GM19397 (cell line): ENCODE data around the gene MINPP1.

Experiments
- ATAC-seq: cut with Tn5 transposase; IDR thresholded peaks from one replicate; pipeline ENCODE4 v1.9.1; 2021; ENCODE audit warnings: mild to moderate bottlenecking, moderate library complexity; ENCODE audit not compliant: unreplicated experiment

The MINPP1 gene

GRCh38 chr10:87518937-87519336, 14.2 kb downstream of the MINPP1 start:
- ATAC-seq, result no peak

- no peak for ATAC-seq
These were observed 14.9 kb downstream of the MINPP1 start for GRCh38 chr10:87519582-87519981.

GRCh38 chr10:87523731-87524130, 19.0 kb downstream of the MINPP1 start:
- no peak for ATAC-seq

DNA sequence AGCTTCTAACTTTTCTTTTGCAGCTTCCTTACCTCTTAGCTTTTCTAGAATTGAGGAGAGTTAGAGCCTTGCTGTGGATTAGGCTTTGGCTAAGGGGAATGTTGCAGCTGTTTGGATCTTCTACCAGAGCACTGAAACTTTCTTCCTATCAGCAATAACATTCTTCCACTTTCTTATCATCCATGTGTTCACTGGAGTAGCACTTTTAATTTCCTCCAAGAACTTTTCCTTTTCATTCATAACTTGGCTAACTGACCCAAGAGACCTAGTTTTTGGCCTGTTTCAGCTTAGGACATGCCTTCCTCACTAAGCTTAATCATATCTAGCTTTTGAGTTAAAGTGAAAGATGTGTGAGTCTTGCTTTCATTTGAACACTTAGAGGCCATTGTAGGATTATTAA, 19.6 kb downstream of the MINPP1 start:
- ATAC-seq, result no peak

GRCh38 chr10:87531908-87532622, 27.4 kb downstream of the MINPP1 start:
- ATAC-seq, result no peak

DNA sequence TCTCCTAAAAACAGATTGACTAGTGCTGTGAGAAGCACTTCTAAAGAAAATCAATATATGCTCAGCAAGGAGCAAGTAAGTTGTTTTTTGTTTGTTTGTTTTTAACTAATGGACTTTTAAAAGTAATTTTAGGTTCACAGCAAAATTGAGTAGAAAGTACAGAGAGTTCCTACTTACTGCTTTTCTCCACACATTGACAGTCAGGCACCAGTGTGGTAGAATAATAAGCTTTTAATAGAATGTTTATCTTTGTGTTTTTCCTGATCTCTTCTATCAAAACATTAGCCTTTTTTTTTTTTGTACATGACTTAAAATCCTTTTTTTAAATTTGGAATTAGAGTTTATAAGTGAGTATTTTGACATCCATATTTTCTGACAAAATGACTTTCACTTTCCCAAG, 28.0 kb downstream of the MINPP1 start:
- ATAC-seq, result no peak

DNA sequence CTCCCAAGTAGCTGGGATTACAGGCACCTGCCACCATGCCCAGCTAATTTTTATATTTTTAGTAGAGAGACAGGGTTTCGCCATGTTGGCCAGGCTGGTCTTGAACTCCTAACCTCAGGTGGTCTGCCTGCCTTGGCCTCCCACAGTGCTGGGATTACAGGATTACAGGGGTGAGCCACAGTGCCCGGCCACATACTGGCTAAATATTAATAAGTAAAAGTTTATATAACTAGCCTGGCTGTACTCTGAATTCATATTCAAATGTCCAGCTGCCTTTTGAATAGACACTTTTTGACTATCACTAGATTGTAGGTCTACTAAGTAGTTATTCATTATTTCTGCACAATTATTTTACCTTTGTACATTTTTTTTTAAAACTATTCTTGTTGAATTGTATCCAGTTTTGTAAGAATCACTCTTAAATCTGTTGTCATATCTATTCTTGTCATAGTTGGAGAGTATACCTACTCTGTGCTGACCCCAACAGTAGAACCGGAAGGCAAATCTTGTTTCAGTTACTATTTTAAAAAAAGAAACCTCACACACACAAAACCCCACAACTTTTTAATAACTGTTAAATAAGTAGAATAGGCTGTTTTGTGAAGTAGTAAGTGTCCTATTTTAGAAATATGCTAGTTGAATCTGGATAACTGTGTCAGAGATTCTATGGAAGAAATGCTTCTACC, 29.6 kb downstream of the MINPP1 start:
- ATAC-seq, result peak; percentile 57

- no peak for ATAC-seq
These were observed 33.7 kb downstream of the MINPP1 start for GRCh38 chr10:87538092-87539015.

GRCh38 chr10:87541114-87541513, 36.4 kb downstream of the MINPP1 start:
- no peak for ATAC-seq

DNA sequence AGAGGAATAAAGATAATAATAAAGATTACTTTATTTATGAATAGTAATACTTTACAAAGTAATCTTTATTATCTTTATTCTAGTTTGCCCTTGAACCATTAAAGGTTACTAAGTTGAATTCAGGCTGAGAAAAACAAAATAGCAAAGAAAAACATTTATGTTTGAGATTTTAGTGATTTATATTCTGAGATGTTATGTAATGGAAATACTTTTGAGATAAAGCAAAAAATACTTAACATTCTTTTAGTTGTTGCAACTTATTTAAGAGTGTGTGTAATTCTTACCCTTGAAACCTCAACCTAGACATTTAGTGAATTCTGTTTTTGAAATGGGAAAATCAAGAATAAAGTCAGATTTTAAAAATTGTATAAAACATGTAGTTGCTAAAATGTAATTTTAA, 40.0 kb downstream of the MINPP1 start:
- no peak for ATAC-seq

GRCh38 chr10:87545783-87546182, 41.1 kb downstream of the MINPP1 start:
- no peak for ATAC-seq

- ATAC-seq, result no peak
These were observed 41.5 kb downstream of the MINPP1 start for GRCh38 chr10:87546210-87546609.

- ATAC-seq, result no peak
These were observed 42.3 kb downstream of the MINPP1 start for GRCh38 chr10:87546971-87547413.

- ATAC-seq, result no peak
These were observed 43.1 kb downstream of the MINPP1 start for GRCh38 chr10:87547734-87548311.

GRCh38 chr10:87550741-87551140, 46.0 kb downstream of the MINPP1 start:
- no peak for ATAC-seq

DNA sequence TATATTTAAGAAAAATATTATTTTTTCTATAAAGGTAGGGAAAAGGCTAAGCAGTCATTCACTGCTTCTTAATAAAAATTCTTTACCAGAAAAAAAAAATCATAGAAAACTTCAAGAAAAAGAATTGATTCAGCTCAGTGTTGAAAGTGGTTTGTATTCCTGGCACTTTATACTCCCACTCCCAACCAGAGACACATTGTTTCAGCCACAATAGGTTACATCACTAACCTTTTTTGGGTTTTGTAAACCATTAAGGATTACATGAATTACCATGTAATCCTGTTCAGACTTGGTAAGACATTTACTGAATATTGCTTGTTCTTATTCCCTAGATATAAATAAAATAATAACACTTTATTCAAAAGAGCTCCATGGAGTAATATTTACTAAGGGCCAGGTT, 46.6 kb downstream of the MINPP1 start:
- no peak for ATAC-seq

- ATAC-seq, result no peak
These were observed 47.7 kb downstream of the MINPP1 start for GRCh38 chr10:87552248-87552929.

- ATAC-seq, result no peak
These were observed 52.7 kb downstream of the MINPP1 start for GRCh38 chr10:87557409-87557808.

GRCh38 chr10:87558333-87558732, 53.6 kb downstream of the MINPP1 start:
- no peak for ATAC-seq

DNA sequence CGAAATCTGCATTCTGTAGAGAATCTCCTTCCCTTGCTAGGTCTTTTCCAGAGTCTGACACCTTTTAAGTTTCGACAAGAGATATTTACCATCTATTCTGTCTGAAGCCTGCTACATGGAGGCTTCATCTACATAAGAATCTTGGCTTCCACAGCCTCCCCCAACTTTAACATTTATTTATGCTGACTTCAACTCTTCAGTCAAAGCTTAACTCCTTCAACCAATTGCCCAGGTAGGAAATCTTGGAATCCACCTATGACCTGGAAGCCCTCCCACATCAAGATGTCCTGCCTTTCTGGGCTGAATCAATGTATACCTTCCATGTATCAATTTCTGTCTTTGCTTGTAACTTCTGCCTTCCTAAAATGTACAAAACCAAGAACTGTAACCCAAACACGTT, 54.7 kb downstream of the MINPP1 start:
- ATAC-seq, result no peak
